B cell (primary cell): ENCODE results near the gene SMIM13.

ENCODE experiments used
- EZH2 ChIP-seq: IDR thresholded peaks from 2 replicates; pipeline ENCODE4 v1.6.1; 2012; ENCODE audit warnings: borderline replicate concordance, low read depth, mild to moderate bottlenecking, moderate library complexity, low read length; ENCODE audit not compliant: insufficient read depth, poor library complexity, severe bottlenecking
- TF ChIP-seq, protein P1 (sequence below): fragments of 200-600 bp; IDR thresholded peaks from one replicate; pipeline ENCODE4 v1.8.0; 2022; ENCODE audit warnings: antibody characterized with exemption, mild to moderate bottlenecking

DNA sequence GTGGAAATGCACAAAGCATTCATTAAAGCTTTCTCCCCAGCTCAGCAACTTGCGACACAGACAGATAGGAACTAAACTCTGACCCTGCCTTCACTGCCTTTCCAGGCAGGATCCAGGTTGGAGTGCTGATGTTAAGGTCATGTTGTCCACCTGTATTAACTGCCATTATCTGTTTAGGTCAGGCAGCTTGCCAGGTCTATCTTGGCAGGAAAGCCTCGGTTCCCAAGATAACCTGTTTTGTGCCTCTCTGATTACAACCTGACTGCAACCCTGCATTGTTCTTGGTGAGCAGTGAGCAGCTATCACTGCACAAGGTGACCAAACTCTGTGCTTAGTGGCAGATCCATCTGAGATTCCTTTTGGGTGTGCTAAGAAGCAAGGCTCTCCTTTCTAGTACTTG, 26.3 kb upstream of the SMIM13 start:
- TF ChIP-seq, protein P1, sequence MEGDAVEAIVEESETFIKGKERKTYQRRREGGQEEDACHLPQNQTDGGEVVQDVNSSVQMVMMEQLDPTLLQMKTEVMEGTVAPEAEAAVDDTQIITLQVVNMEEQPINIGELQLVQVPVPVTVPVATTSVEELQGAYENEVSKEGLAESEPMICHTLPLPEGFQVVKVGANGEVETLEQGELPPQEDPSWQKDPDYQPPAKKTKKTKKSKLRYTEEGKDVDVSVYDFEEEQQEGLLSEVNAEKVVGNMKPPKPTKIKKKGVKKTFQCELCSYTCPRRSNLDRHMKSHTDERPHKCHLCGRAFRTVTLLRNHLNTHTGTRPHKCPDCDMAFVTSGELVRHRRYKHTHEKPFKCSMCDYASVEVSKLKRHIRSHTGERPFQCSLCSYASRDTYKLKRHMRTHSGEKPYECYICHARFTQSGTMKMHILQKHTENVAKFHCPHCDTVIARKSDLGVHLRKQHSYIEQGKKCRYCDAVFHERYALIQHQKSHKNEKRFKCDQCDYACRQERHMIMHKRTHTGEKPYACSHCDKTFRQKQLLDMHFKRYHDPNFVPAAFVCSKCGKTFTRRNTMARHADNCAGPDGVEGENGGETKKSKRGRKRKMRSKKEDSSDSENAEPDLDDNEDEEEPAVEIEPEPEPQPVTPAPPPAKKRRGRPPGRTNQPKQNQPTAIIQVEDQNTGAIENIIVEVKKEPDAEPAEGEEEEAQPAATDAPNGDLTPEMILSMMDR: no peak
- TF ChIP-seq EZH2: no peak
